GM18502 (cell line): ENCODE data around the gene GLIPR2.
"Not testable (repeated sequence)": the region's sequence is repeated elsewhere in the genome, so short reads cannot be mapped to it uniquely, and the experiment has no call there.

Experiments
- ATAC-seq: cut with Tn5 transposase; IDR thresholded peaks from one replicate; pipeline ENCODE4 v1.9.1; 2021; ENCODE audit warnings: mild to moderate bottlenecking; ENCODE audit not compliant: unreplicated experiment, poor library complexity

GLIPR2 gene

GRCh38 chr9:36160126-36160525, 23.6 kb downstream of the GLIPR2 start:
- not testable (repeated sequence) for ATAC-seq

- ATAC-seq, result no peak
These were observed 24.7 kb downstream of the GLIPR2 start for GRCh38 chr9:36161187-36161586.

- no peak for ATAC-seq
These were observed 25.7 kb downstream of the GLIPR2 start for GRCh38 chr9:36162211-36162738.

- ATAC-seq, result no peak
These were observed 26.7 kb downstream of the GLIPR2 start for GRCh38 chr9:36163049-36163785.

- no peak for ATAC-seq
These were observed 27.2 kb downstream of the GLIPR2 start for GRCh38 chr9:36163786-36164170.

GRCh38 chr9:36164372-36164771, 27.8 kb downstream of the GLIPR2 start:
- ATAC-seq, result no peak

GRCh38 chr9:36164989-36165388, 28.5 kb downstream of the GLIPR2 start:
- no peak for ATAC-seq

- no peak for ATAC-seq
These were observed 29.3 kb downstream of the GLIPR2 start for GRCh38 chr9:36165826-36166167.

GRCh38 chr9:36166168-36166927, 29.8 kb downstream of the GLIPR2 start:
- ATAC-seq, result peak; percentile 87

GRCh38 chr9:36169166-36169565, 32.6 kb downstream of the GLIPR2 start, which contains the start of gene CCIN:
Gene CCIN (plus strand): TSS chr9:36169388. CDS start chr9:36169503, 115 bp downstream.
- no peak for ATAC-seq

GRCh38 chr9:36169708-36170107, 33.2 kb downstream of the GLIPR2 start:
- ATAC-seq, result no peak

- ATAC-seq, result no peak
These were observed 34.0 kb downstream of the GLIPR2 start for GRCh38 chr9:36170531-36170930.

- no peak for ATAC-seq
These were observed 37.3 kb downstream of the GLIPR2 start for GRCh38 chr9:36173861-36174260.

GRCh38 chr9:36174271-36174670, 37.7 kb downstream of the GLIPR2 start:
- ATAC-seq, result no peak

GRCh38 chr9:36174731-36175130, 38.2 kb downstream of the GLIPR2 start:
- ATAC-seq, result no peak

- ATAC-seq, result not testable (repeated sequence)
These were observed 38.7 kb downstream of the GLIPR2 start for GRCh38 chr9:36175209-36175608.

GRCh38 chr9:36176496-36176895, 40.0 kb downstream of the GLIPR2 start:
- not testable (repeated sequence) for ATAC-seq

- ATAC-seq, result no peak
These were observed 41.0 kb downstream of the GLIPR2 start for GRCh38 chr9:36177571-36177970.

- not testable (repeated sequence) for ATAC-seq
These were observed 43.7 kb downstream of the GLIPR2 start for GRCh38 chr9:36180243-36180642.

GRCh38 chr9:36187414-36187813, 50.9 kb downstream of the GLIPR2 start:
- no peak for ATAC-seq

GRCh38 chr9:36188212-36188611, 51.7 kb downstream of the GLIPR2 start:
- no peak for ATAC-seq
